Measurements from ENCODE around the gene NT5DC4. TPM values are rescaled to one million over a fixed set of nuclear protein-coding genes. Genes with fewer than 3 reads are reported as not detected.
"Not testable (repeated sequence)": the region's sequence is repeated elsewhere in the genome, so short reads cannot be mapped to it uniquely, and the experiment has no call there.

Gene NT5DC4
- total RNA-seq, 1 donor from 2014 or later = not detected

DNA sequence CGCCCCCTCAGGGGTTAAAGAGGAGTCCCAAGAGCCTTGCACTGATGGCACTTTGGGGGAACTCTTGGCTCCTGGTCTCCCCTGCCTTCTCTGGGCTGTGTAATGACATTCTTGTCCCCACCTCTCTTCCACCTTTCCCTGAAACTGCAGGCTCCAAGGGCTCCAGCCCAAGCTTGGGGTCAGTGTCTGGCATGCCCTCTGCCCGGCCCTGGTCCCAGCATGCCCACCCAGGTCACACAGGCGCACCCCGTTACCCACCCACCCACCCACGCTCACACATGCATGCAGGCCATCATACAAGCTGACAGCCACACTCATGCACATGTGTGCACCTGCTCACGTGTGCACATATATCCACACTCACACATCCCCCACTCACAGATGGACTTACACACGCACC lies 6.9 kb upstream of the NT5DC4 start:
- H3K4me3 Mint-ChIP-seq = no peak overlapping the region
- no peak overlapping the region for H3K27ac Mint-ChIP-seq
- H3K4me1 Mint-ChIP-seq = no peaks in the 10 kb centered on the region
- no peak for DNase-seq (ENCODE audit: low spot score in 2 of 2, unreplicated experiment in 2 of 2)
- H3K36me3 Mint-ChIP-seq = no peaks in the 10 kb centered on the region
- TF ChIP-seq, protein P1, sequence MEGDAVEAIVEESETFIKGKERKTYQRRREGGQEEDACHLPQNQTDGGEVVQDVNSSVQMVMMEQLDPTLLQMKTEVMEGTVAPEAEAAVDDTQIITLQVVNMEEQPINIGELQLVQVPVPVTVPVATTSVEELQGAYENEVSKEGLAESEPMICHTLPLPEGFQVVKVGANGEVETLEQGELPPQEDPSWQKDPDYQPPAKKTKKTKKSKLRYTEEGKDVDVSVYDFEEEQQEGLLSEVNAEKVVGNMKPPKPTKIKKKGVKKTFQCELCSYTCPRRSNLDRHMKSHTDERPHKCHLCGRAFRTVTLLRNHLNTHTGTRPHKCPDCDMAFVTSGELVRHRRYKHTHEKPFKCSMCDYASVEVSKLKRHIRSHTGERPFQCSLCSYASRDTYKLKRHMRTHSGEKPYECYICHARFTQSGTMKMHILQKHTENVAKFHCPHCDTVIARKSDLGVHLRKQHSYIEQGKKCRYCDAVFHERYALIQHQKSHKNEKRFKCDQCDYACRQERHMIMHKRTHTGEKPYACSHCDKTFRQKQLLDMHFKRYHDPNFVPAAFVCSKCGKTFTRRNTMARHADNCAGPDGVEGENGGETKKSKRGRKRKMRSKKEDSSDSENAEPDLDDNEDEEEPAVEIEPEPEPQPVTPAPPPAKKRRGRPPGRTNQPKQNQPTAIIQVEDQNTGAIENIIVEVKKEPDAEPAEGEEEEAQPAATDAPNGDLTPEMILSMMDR (IDR thresholded peaks at IDR 0.05; ENCODE audit: unreplicated experiment) = no peak
- peaks cover 3% of the 10 kb centered on the region for H3K9me3 Mint-ChIP-seq
- peaks cover 22% of the 10 kb centered on the region for H3K27me3 Mint-ChIP-seq (ENCODE audit: low read depth)

DNA sequence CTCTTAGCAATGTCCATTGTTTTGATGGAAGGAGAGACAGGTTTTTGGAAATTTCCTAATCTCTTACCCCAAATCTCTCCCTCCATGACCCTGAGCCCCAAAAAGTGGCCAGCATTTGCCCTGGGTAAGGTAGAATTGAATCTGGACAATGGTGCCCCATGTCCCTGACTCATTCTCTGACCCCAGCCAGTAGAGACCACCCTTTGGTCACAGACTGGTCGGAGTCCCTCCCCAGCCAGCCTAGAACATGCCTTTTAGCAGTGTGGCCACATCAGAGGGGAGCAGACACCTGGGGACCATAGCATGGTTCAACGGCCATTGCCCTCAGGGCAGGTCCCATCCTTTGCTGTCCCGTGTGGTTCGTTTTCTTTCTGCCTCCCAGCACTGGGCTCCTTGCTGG lies 6.5 kb upstream of the NT5DC4 start:
- no peak overlapping the region for H3K27ac Mint-ChIP-seq
- TF ChIP-seq, protein P1 (IDR thresholded peaks at IDR 0.05; ENCODE audit: unreplicated experiment) = no peak
- peaks cover 3% of the 10 kb centered on the region for H3K9me3 Mint-ChIP-seq
- no peak overlapping the region for H3K4me3 Mint-ChIP-seq
- no peaks in the 10 kb centered on the region for H3K4me1 Mint-ChIP-seq
- no peaks in the 10 kb centered on the region for H3K36me3 Mint-ChIP-seq
- H3K27me3 Mint-ChIP-seq (ENCODE audit: low read depth) = peaks cover 22% of the 10 kb centered on the region
- DNase-seq (ENCODE audit: low spot score in 2 of 2, unreplicated experiment in 2 of 2) = no peak

DNA sequence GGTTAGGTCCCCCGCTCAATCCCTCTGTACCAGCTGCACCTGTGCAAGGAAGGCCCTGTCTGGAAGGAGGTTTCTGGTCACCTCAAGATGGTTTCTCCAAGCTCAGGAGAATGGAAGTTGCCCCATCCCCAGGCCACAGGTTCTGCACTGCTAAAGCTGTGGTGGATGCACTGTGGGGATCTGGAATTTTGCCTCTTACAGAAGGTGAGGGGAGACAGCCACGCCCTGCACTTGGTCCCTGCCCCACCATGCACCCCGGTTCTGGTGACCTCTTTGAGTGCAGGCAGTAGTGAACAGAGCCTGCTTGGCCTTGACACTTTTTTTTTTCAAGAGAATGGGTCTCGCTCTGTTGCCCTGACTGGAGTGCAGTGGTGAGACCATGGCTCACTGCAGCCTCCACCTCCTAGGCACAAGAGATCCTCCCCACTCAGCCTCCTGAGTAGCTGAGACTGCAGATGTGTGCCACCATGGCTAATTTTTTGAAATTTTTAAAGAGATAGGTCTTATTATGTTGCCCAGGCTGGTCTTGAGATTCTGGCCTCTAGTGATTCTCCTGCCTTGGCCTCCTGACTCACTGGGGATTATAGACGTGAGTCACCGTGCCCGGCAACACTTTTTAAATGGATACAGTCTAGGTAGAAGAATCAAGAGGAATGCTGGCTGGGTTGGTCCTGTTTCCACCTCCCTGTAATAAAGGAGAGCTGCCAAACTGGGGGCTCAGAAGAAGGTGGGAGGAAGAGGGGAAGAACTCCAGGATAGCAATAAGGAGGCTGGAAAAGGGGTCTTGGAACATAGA lies 5.8 kb upstream of the NT5DC4 start:
- Mint-ChIP-seq H3K27me3 (ENCODE audit: low read depth) (peaks cover 21% of the 10 kb centered on the region), H3K4me3 (no peak overlapping the region), H3K27ac (no peak overlapping the region), H3K4me1 (no peaks in the 10 kb centered on the region), H3K9me3 (peaks cover 3% of the 10 kb centered on the region), H3K36me3 (no peaks in the 10 kb centered on the region)
- TF ChIP-seq, protein P1 (IDR thresholded peaks at IDR 0.05; ENCODE audit: unreplicated experiment) = no peak
- DNase-seq (ENCODE audit: low spot score in 2 of 2, unreplicated experiment in 2 of 2) = no peak

DNA sequence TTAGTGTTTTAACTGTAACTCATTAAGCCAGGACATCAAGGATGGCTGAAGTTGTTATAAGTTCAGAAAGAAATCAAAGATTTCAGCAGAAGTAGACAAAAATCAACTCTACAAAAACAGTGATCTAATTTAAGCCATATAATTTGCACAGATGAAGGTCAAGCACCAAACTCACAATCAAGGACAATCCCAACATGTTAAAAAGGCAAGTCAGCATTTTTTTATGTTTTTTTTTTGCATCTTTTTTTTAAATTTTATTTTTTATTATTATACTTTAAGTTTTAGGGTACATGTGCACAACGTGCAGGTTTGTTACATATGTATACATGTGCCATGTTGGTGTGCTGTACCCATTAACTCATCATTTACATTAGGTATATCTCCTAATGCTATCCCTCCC lies 4.7 kb upstream of the NT5DC4 start:
- not testable (repeated sequence) for H3K4me1 Mint-ChIP-seq; H3K36me3 Mint-ChIP-seq; H3K27ac Mint-ChIP-seq; H3K4me3 Mint-ChIP-seq; H3K9me3 Mint-ChIP-seq; DNase-seq (ENCODE audit: low spot score in 2 of 2, unreplicated experiment in 2 of 2)
- peaks cover 19% of the 10 kb centered on the region for H3K27me3 Mint-ChIP-seq (ENCODE audit: low read depth)

DNA sequence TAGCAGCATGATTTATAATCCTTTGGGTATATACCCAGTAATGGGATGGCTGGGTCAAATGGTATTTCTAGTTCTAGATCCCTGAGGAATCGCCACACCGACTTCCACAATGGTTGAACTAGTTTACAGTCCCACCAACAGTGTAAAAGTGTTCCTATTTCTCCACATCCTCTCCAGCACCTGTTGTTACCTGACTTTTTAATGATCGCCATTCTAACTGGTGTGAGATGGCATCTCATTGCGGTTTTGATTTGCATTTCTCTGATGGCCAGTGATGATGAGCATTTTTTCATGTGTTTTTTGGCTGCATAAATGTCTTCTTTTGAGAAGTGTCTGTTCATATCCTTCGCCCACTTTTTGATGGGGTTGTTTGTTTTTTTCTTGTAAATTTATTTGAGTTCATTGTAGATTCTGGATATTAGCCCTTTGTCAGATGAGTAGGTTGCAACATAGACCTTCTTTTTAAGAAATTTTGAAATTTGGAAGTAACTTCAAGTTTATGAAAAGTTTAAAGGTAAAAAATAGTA lies 3.9 kb upstream of the NT5DC4 start:
- H3K9me3 Mint-ChIP-seq; H3K4me3 Mint-ChIP-seq; H3K4me1 Mint-ChIP-seq; H3K36me3 Mint-ChIP-seq; DNase-seq (ENCODE audit: low spot score in 2 of 2, unreplicated experiment in 2 of 2); H3K27ac Mint-ChIP-seq: not testable (repeated sequence)
- H3K27me3 Mint-ChIP-seq (ENCODE audit: low read depth) = peaks cover 19% of the 10 kb centered on the region

DNA sequence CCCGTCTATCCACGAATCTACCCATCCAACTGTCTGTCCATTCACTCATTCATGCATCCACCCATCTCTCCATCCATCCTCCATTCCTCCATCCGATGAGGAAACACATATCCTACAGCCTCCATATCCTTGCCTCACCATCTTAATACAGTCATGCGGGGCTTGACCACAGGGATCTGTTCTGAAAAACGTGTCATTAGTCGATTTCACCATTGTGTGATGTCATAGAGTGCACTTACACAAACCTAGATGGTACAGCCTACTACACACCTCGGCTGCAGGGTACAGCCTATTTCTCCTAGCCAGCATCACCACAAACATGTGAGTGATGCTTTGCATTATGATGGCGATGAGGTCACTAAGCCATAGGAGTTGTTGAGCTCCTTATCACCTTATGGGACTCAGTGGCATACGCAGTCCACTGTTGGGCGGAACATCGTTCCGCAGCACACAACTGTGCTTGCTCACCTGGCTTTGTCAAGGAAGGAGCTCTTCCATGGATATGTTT lies 1.9 kb upstream of the NT5DC4 start:
- no peak for DNase-seq (ENCODE audit: low spot score in 2 of 2, unreplicated experiment in 2 of 2)
- H3K4me1 Mint-ChIP-seq = no peaks in the 10 kb centered on the region
- no peaks in the 10 kb centered on the region for H3K36me3 Mint-ChIP-seq
- no peak overlapping the region for H3K4me3 Mint-ChIP-seq
- peaks cover 3% of the 10 kb centered on the region for H3K9me3 Mint-ChIP-seq
- no peak overlapping the region for H3K27ac Mint-ChIP-seq
- H3K27me3 Mint-ChIP-seq (ENCODE audit: low read depth) = peaks cover 9% of the 10 kb centered on the region
- TF ChIP-seq, protein P1 (IDR thresholded peaks at IDR 0.05; ENCODE audit: unreplicated experiment) = no peak

Data from mesothelial cell of epicardium (in vitro differentiated cells).